ENCODE data around the gene LENG1. TPM values are rescaled to one million over a fixed set of nuclear protein-coding genes. Genes with fewer than 3 reads are reported as not detected.

LENG1 gene
- total and polyA plus RNA-seq, 9 of the 15 experiments (the other 6 are each of a cell fraction or from before 2014, with no cell fraction given): 0.30 to 10.5 (median 4.7) TPM

DNA sequence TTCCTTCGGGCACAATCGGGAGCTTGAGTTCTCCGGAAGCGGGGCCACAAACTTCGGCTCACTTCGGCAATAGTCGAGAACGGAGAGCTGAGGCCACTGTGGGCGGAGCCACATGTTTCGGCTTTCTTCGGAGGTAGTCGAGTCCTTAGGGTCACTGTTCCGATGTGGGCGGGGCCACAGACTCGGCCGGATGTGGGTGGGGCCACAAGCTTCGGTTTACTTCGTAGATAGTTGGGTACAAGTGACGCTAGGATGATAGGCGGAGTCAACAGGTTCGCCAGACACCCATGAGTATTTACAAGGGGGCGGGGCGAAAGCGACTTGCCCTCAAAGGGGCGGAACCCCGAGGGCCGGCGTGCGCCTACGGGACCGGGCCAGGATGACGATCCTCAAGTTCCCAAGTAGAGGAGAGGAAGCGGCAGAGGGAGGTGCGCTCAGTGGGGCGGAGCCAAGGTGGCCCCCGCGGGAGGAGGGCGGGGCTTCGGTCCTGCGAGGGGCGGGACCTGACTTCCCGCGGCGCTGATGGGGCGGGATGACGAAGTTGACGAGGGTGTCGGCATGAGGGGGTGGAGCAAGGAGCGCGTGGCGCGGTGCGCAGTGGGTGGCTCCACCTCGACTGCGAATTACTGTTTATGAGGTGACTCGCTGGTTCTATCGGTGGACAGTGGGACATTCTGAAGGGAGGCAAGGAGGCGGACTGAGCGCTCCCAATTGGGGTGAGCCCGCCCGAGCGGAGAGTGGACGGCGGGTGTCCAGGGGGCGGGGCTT lies 30.4 kb upstream of the LENG1 start (continued):
- TF ChIP-seq REST (IDR thresholded peaks at IDR 0.05; ENCODE audit: borderline replicate concordance) (no peak), REST (CRISPR knock-in tag; IDR thresholded peaks at IDR 0.05; ENCODE audit: low read depth) (no peak), NR2F6 (CRISPR knock-in tag; IDR thresholded peaks at IDR 0.05) (no peak), CCNT2 (IDR thresholded peaks at IDR 0.05; ENCODE audit: borderline replicate concordance, extremely low read depth, insufficient read length, low read depth, low read length) (peak; percentile 47), GTF2F1 (IDR thresholded peaks at IDR 0.05; ENCODE audit: low read depth, low read length) (no peak), TEAD4 (IDR thresholded peaks at IDR 0.05; ENCODE audit: low read length) (no peak), TEAD4 (CRISPR knock-in tag; IDR thresholded peaks at IDR 0.05; ENCODE audit: borderline replicate concordance) (no peak), KAT2B (IDR thresholded peaks at IDR 0.05; ENCODE audit: low read depth, low read length) (no peak), ZNF695 (CRISPR knock-in tag; IDR thresholded peaks at IDR 0.05) (no peak)
- TF ChIP-seq, protein P1, sequence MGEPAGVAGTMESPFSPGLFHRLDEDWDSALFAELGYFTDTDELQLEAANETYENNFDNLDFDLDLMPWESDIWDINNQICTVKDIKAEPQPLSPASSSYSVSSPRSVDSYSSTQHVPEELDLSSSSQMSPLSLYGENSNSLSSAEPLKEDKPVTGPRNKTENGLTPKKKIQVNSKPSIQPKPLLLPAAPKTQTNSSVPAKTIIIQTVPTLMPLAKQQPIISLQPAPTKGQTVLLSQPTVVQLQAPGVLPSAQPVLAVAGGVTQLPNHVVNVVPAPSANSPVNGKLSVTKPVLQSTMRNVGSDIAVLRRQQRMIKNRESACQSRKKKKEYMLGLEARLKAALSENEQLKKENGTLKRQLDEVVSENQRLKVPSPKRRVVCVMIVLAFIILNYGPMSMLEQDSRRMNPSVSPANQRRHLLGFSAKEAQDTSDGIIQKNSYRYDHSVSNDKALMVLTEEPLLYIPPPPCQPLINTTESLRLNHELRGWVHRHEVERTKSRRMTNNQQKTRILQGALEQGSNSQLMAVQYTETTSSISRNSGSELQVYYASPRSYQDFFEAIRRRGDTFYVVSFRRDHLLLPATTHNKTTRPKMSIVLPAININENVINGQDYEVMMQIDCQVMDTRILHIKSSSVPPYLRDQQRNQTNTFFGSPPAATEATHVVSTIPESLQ (CRISPR knock-in tag; IDR thresholded peaks at IDR 0.05): no peak
- TF ChIP-seq, protein P2, sequence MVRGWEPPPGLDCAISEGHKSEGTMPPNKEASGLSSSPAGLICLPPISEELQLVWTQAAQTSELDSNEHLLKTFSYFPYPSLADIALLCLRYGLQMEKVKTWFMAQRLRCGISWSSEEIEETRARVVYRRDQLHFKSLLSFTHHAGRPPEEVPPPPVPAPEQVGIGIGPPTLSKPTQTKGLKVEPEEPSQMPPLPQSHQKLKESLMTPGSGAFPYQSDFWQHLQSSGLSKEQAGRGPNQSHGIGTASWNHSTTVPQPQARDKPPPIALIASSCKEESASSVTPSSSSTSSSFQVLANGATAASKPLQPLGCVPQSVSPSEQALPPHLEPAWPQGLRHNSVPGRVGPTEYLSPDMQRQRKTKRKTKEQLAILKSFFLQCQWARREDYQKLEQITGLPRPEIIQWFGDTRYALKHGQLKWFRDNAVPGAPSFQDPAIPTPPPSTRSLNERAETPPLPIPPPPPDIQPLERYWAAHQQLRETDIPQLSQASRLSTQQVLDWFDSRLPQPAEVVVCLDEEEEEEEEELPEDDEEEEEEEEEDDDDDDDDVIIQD (CRISPR knock-in tag; IDR thresholded peaks at IDR 0.05): no peak

Data from K562 (cell line).